SK-N-MC (cell line): ENCODE measurements around the gene EPB41L4B.

Experiments
- EZH2 ChIP-seq: fragments of 200-600 bp; sonication (generic); IDR thresholded peaks from one replicate; pipeline ENCODE4 v1.6.1; 2017; ENCODE audit warnings: antibody characterized with exemption
- FOXP2 ChIP-seq: optimal IDR thresholded peaks from 2 replicates; pipeline ENCODE3; 2011; ENCODE audit warnings: mild to moderate bottlenecking, moderate library complexity; ENCODE audit not compliant: insufficient read depth; ENCODE audit errors: extremely low read length, control extremely low read depth
- POLR2AphosphoS5 ChIP-seq: IDR thresholded peaks from 2 replicates; pipeline ENCODE4 v1.6.1; 2012; ENCODE audit warnings: mild to moderate bottlenecking, low read depth, low read length, borderline replicate concordance

DNA sequence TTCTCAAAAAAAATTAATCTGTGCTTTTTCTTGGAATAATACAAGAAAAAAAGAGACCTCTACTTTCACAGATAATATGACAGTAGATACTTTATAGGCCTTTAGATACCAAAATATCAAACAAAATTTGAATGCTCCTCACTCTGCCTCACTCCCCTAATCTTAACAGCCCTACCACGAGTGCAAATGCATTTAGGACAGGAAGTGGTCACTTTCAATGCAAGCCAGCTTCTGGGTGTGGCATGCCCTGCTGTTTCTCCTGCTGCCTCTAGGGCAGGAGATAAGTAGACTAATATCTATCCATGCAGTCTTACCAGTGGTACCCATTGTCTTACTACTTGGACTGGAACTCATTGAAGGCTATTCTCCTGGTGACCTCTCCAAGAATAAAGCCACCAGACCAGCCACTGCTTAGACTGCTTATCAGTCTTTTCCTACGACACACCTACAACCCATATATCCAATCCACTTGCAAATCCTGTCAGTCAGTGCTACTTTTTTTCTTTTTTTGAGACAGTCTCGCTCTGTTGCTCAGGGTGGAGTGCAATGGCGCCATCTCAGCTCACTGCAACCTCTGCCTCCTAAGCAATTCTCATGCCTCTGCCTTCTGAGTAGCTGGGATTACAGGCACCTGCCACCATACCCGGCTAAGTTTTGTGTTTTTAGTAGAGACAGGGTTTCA lies 176.8 kb downstream of the EPB41L4B start:
- no peak for TF ChIP-seq EZH2
- TF ChIP-seq POLR2AphosphoS5 = no peak
- TF ChIP-seq FOXP2 = no peak
